ENCODE measurements around the gene CCNO.

GRCh38 chr5:55250064-55250463 lies 16.7 kb upstream of the CCNO start:
- TF ChIP-seq POLR2A (IDR thresholded peaks at IDR 0.05) (no peak), CTCF (IDR thresholded peaks at IDR 0.05) (no peak)
